OCI-LY3 (cell line): ENCODE measurements around the gene STRA6.

Source experiments
- EZH2phosphoT487 ChIP-seq: fragments of 200-600 bp; shearing (Covaris generic); IDR thresholded peaks from 2 replicates; pipeline ENCODE4 v1.6.1; 2018; ENCODE audit warnings: antibody characterized with exemption, mixed run types, low read depth
- TF ChIP-seq, protein P1 (sequence below): fragments of 200-600, 300-600 bp; sonication (generic); IDR thresholded peaks from 2 replicates; pipeline ENCODE4 v1.5.1; 2014; ENCODE audit warnings: antibody characterized with exemption, low read length, low read depth

DNA sequence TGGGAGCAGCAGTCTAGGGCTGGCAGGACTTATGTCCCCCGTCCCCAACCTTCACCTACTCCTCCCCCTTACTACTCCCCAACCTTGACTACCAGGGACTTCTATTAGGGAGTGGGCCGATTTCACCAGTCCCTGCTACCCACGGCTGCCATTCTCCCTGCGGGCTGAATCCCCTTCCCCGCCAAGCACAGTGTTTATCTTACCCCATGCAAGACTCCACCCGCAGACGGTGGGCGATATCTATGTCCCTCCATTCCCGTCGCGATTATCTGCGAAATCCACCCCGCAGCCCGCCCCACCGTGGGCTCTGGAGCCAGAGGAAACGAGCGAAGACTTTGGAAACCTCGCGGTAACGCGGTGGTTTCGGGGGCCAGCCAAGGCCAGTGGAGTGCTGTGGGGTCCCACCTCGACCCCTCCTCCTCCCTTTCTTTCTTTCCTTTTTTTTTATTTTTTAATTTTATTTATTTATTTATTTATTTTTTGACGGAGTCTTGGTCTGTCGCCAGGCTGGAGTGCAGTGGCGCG lies 67.5 kb downstream of the STRA6 start:
- TF ChIP-seq, protein P1, sequence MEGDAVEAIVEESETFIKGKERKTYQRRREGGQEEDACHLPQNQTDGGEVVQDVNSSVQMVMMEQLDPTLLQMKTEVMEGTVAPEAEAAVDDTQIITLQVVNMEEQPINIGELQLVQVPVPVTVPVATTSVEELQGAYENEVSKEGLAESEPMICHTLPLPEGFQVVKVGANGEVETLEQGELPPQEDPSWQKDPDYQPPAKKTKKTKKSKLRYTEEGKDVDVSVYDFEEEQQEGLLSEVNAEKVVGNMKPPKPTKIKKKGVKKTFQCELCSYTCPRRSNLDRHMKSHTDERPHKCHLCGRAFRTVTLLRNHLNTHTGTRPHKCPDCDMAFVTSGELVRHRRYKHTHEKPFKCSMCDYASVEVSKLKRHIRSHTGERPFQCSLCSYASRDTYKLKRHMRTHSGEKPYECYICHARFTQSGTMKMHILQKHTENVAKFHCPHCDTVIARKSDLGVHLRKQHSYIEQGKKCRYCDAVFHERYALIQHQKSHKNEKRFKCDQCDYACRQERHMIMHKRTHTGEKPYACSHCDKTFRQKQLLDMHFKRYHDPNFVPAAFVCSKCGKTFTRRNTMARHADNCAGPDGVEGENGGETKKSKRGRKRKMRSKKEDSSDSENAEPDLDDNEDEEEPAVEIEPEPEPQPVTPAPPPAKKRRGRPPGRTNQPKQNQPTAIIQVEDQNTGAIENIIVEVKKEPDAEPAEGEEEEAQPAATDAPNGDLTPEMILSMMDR = no peak
- TF ChIP-seq EZH2phosphoT487 = no peak
